ENCODE results near the gene CUL5. TPM values are rescaled to one million over a fixed set of nuclear protein-coding genes. Genes with fewer than 3 reads are reported as not detected.
"Not testable (repeated sequence)": the region's sequence is repeated elsewhere in the genome, so short reads cannot be mapped to it uniquely, and the experiment has no call there.

Gene CUL5
- total RNA-seq, 1 donor from 2014 or later: 19.1 TPM

- ATAC-seq: no peak
Observed at GRCh38 chr11:108019870-108020540, 11.3 kb downstream of the CUL5 start.

GRCh38 chr11:108025387-108026080, 16.8 kb downstream of the CUL5 start:
- peak; percentile 17 for ATAC-seq
- DNase-seq (ENCODE audit: low spot score): no peak

More at GRCh38 chr11:108019870-108020540, 11.3 kb downstream of the CUL5 start:
- no peak for DNase-seq (ENCODE audit: low spot score)

- ATAC-seq (no peak), DNase-seq (ENCODE audit: low spot score) (no peak)
Observed at GRCh38 chr11:108027057-108027456, 18.4 kb downstream of the CUL5 start.

GRCh38 chr11:108028822-108029441, 20.2 kb downstream of the CUL5 start:
- ATAC-seq; DNase-seq (ENCODE audit: low spot score): not testable (repeated sequence)

GRCh38 chr11:108031604-108032003, 22.9 kb downstream of the CUL5 start:
- DNase-seq (ENCODE audit: low spot score); ATAC-seq: not testable (repeated sequence)

GRCh38 chr11:108032800-108033199, 24.1 kb downstream of the CUL5 start:
- no peak for ATAC-seq
- DNase-seq (ENCODE audit: low spot score): no peak

- DNase-seq (ENCODE audit: low spot score) (no peak), ATAC-seq (no peak)
Observed at GRCh38 chr11:108034034-108034433, 25.3 kb downstream of the CUL5 start.

GRCh38 chr11:108034952-108035351, 26.3 kb downstream of the CUL5 start:
- DNase-seq (ENCODE audit: low spot score): no peak
- ATAC-seq: no peak

- ATAC-seq (peak; percentile 45), DNase-seq (ENCODE audit: low spot score) (no peak)
Observed at GRCh38 chr11:108035690-108036089, 27.0 kb downstream of the CUL5 start.

- ATAC-seq: peak; percentile 40
Observed at GRCh38 chr11:108037211-108037610, 28.5 kb downstream of the CUL5 start.

GRCh38 chr11:108037636-108038035, 28.9 kb downstream of the CUL5 start:
- no peak for DNase-seq (ENCODE audit: low spot score)
- ATAC-seq: peak; percentile 81

More at GRCh38 chr11:108037211-108037610, 28.5 kb downstream of the CUL5 start:
- DNase-seq (ENCODE audit: low spot score): no peak

- no peak for DNase-seq (ENCODE audit: low spot score)
- ATAC-seq: no peak
Observed at GRCh38 chr11:108048269-108048668, 39.6 kb downstream of the CUL5 start.

GRCh38 chr11:108062336-108062735, 53.6 kb downstream of the CUL5 start:
- no peak for ATAC-seq
- no peak for DNase-seq (ENCODE audit: low spot score)

GRCh38 chr11:108063410-108063809, 54.7 kb downstream of the CUL5 start:
- DNase-seq (ENCODE audit: low spot score) (no peak), ATAC-seq (no peak)

- DNase-seq (ENCODE audit: low spot score) (no peak), ATAC-seq (no peak)
Observed at GRCh38 chr11:108069947-108070346, 61.2 kb downstream of the CUL5 start.

GRCh38 chr11:108084811-108085210, 76.1 kb downstream of the CUL5 start:
- ATAC-seq (peak; percentile 23), DNase-seq (ENCODE audit: low spot score) (no peak)

GRCh38 chr11:108085672-108086071, 77.0 kb downstream of the CUL5 start:
- ATAC-seq: no peak
- no peak for DNase-seq (ENCODE audit: low spot score)

GRCh38 chr11:108092134-108092533, 83.4 kb downstream of the CUL5 start:
- ATAC-seq (no peak), DNase-seq (ENCODE audit: low spot score) (no peak)

- ATAC-seq (peak; percentile 23), DNase-seq (ENCODE audit: low spot score) (no peak)
Observed at GRCh38 chr11:108093128-108093904, 84.6 kb downstream of the CUL5 start.

GRCh38 chr11:108097179-108097578, 88.5 kb downstream of the CUL5 start:
- ATAC-seq (no peak), DNase-seq (ENCODE audit: low spot score) (no peak)

Measured in left lobe of liver (tissue), 2 donors.